GM12891 (cell line): Measurements from ENCODE around the gene POU5F2.

Experiments
- DNase-seq: peaks from one replicate; pipeline ENCODE4 v3.0.0; 2011; ENCODE audit warnings: low spot score; ENCODE audit not compliant: insufficient read length
- FAIRE-seq: peaks from 2 replicates; lab custom pipeline; 2011; peaks lifted over from hg19 to GRCh38; lab: Jason Lieb, UNC
- PAX5 ChIP-seq: IDR thresholded peaks from 2 replicates; pipeline ENCODE4 v1.6.1; 2011; ENCODE audit warnings: low read length, moderate library complexity, mild to moderate bottlenecking; ENCODE audit not compliant: insufficient read depth, severe bottlenecking
- POLR2A ChIP-seq: IDR thresholded peaks from 2 replicates; pipeline ENCODE4 v1.6.1; 2011; ENCODE audit warnings: low read depth, low read length, control low read depth
- POLR2AphosphoS5 ChIP-seq: IDR thresholded peaks from 2 replicates; pipeline ENCODE4 v1.6.1; 2011; ENCODE audit warnings: low read depth, low read length, control low read depth
- POU2F2 ChIP-seq: IDR thresholded peaks from 2 replicates; pipeline ENCODE4 v1.6.1; 2011; ENCODE audit warnings: low read depth, mild to moderate bottlenecking, control low read depth, low read length, moderate library complexity
- SPI1 ChIP-seq: IDR thresholded peaks from 2 replicates; pipeline ENCODE4 v1.6.1; 2011; ENCODE audit warnings: low read depth, low read length, control low read depth
- TAF1 ChIP-seq: IDR thresholded peaks from 2 replicates; pipeline ENCODE4 v1.6.1; 2011; ENCODE audit warnings: low read depth, low read length, control low read depth

POU5F2 gene

GRCh38 chr5:93717162-93717561, 24.2 kb downstream of the POU5F2 start:
- DNase-seq, result no peak
- FAIRE-seq, result no peak
- TF ChIP-seq PAX5 (no peak), POLR2AphosphoS5 (no peak), TAF1 (no peak), SPI1 (no peak), POU2F2 (no peak), POLR2A (no peak)

GRCh38 chr5:93716453-93716852, 24.9 kb downstream of the POU5F2 start:
- DNase-seq (no peak), FAIRE-seq (no peak)

GRCh38 chr5:93715761-93716160, 25.6 kb downstream of the POU5F2 start:
- FAIRE-seq (no peak), DNase-seq (no peak)
- no peak for TF ChIP-seq POU2F2
- TF ChIP-seq POLR2A, result no peak
- TF ChIP-seq PAX5, result no peak
- no peak for TF ChIP-seq SPI1

More at GRCh38 chr5:93716453-93716852, 24.9 kb downstream of the POU5F2 start:
- TF ChIP-seq POLR2AphosphoS5, result no peak
- no peak for TF ChIP-seq POU2F2
- no peak for TF ChIP-seq TAF1
- TF ChIP-seq POLR2A, result no peak
- no peak for TF ChIP-seq SPI1
- no peak for TF ChIP-seq PAX5

DNA sequence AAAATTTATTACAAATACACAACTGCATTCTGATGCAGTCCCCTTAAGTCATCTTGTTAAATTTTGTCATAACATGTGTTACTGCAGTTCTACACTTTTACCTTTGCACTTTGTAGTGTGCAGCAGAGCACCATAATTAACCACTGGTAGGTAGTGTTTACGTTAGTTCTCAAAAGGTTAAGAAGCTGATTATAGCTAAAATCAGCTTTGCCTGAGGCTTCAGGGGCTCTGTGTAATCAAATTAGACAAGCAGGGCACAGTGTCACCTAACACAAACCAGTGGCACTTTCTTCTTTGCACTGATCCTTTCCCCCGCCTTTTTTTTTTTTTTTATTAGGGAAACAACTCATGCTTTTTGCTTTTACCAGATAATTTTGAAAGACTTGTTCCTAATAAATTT, 26.1 kb downstream of the POU5F2 start:
- no peak for DNase-seq
- TF ChIP-seq SPI1, result no peak
- TF ChIP-seq POLR2AphosphoS5, result no peak
- no peak for TF ChIP-seq TAF1
- no peak for TF ChIP-seq POLR2A
- TF ChIP-seq PAX5, result no peak
- TF ChIP-seq POU2F2, result no peak
- no peak for FAIRE-seq

DNA sequence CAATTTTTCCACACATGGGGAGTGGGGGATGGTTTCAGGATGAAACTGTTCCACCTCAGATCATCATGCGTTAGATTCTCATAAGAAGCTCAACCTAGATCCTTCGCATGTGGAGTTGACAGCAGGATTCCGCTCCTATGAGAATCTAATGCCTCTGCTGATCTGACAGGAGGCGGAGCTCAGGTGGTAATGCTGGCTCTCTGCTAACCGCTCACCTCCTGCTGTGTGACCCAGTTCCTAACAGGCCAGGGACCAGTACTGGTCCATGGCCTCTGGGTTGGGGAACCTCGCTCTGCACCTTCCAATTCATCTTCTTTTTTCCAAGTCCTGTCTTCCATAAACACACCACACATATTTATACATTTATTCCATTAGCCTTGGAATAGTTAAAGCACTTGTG, 33.0 kb downstream of the POU5F2 start:
- FAIRE-seq (no peak), DNase-seq (no peak)
- TF ChIP-seq POLR2A (no peak), POU2F2 (no peak), TAF1 (no peak), POLR2AphosphoS5 (no peak), PAX5 (no peak), SPI1 (no peak)

DNA sequence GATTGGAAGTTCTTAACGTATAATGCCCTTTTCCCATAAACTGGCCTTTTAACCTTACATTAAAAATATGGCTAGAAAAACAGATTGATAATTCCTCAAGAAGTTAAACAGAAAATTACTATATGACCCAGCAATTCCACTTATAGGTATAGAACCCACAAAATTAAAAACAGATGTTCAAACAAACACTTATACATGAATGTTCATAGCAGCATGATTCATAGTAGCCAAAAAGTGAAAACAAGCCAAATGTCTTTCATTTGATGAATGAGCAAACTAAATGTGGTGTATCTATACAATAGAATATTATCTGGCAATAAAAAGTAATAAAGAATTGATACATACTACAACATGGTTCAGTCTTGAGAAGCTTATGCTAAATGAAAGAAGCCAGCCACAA, 35.5 kb downstream of the POU5F2 start:
- no peak for TF ChIP-seq POLR2AphosphoS5
- no peak for TF ChIP-seq SPI1
- DNase-seq (no peak), FAIRE-seq (no peak)

- DNase-seq (no peak), FAIRE-seq (no peak)
- no peak for TF ChIP-seq POLR2A
- TF ChIP-seq PAX5, result no peak
- no peak for TF ChIP-seq TAF1
- no peak for TF ChIP-seq POLR2AphosphoS5
- TF ChIP-seq SPI1, result no peak
- no peak for TF ChIP-seq POU2F2
These were observed 36.4 kb downstream of the POU5F2 start for GRCh38 chr5:93704996-93705395.

DNA sequence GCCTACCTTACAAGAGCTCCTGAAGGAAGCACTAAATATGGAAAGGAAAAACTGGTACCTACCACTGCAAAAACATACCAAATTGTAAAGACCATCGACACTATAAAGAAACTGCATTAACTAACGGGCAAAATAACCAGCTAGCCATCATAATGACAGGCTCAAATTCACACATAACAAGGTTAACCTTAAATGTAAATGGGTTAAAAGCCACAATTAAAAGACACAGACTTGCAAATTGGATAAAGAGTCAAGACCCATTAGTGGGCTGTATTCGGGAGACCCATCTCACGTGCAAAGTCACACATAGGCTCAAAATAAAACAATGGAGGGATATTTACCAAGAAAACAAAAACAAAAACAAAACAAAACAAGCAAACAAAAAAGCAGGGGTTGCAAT, 49.4 kb downstream of the POU5F2 start:
- TF ChIP-seq POLR2AphosphoS5 (no peak), POU2F2 (no peak), SPI1 (no peak), TAF1 (no peak), PAX5 (no peak), POLR2A (no peak)
- FAIRE-seq, result no peak
- no peak for DNase-seq
